HG02885 (cell line): ENCODE results near the gene RPTOR.
"Not testable (repeated sequence)": the region's sequence is repeated elsewhere in the genome, so short reads cannot be mapped to it uniquely, and the experiment has no call there.

Experiments used
- ATAC-seq: cut with Tn5 transposase; IDR thresholded peaks from one replicate; pipeline ENCODE4 v1.9.1; 2021; ENCODE audit warnings: mild to moderate bottlenecking; ENCODE audit not compliant: unreplicated experiment, poor library complexity

The RPTOR gene

GRCh38 chr17:80544655-80545498, at the start of gene RPTOR:
RPTOR (plus strand) TSS chr17:80544838; CDS start chr17:80545630, 792 bp downstream.
- ATAC-seq, result peak; percentile 70

- ATAC-seq, result no peak
Measured at GRCh38 chr17:80497726-80498241, 46.9 kb upstream of the RPTOR start.

- ATAC-seq, result no peak
Measured at GRCh38 chr17:80498242-80498919, 46.3 kb upstream of the RPTOR start.

GRCh38 chr17:80498920-80499410, 45.7 kb upstream of the RPTOR start:
- ATAC-seq, result no peak

GRCh38 chr17:80499560-80499959, 45.1 kb upstream of the RPTOR start:
- no peak for ATAC-seq

- ATAC-seq, result no peak
Measured at GRCh38 chr17:80499961-80500665, 44.5 kb upstream of the RPTOR start.

GRCh38 chr17:80501741-80502577, 42.7 kb upstream of the RPTOR start:
- no peak for ATAC-seq

- no peak for ATAC-seq
Measured at GRCh38 chr17:80502578-80502877, 42.1 kb upstream of the RPTOR start.

GRCh38 chr17:80503031-80503430, 41.6 kb upstream of the RPTOR start:
- ATAC-seq, result no peak

GRCh38 chr17:80503921-80504320, 40.7 kb upstream of the RPTOR start:
- no peak for ATAC-seq

GRCh38 chr17:80504686-80505413, 39.8 kb upstream of the RPTOR start:
- ATAC-seq, result no peak

- ATAC-seq, result not testable (repeated sequence)
Measured at GRCh38 chr17:80507177-80507576, 37.5 kb upstream of the RPTOR start.

- no peak for ATAC-seq
Measured at GRCh38 chr17:80507965-80508364, 36.7 kb upstream of the RPTOR start.

- no peak for ATAC-seq
Measured at GRCh38 chr17:80509311-80509710, 35.3 kb upstream of the RPTOR start.

GRCh38 chr17:80510132-80510531, 34.5 kb upstream of the RPTOR start:
- ATAC-seq, result no peak

- no peak for ATAC-seq
Measured at GRCh38 chr17:80510772-80511171, 33.9 kb upstream of the RPTOR start.

- no peak for ATAC-seq
Measured at GRCh38 chr17:80511222-80512180, 33.1 kb upstream of the RPTOR start.

GRCh38 chr17:80512233-80512632, 32.4 kb upstream of the RPTOR start:
- ATAC-seq, result no peak
